Activated naive CD4-positive, alpha-beta T cell treated with anti-CD3 and anti-CD28 coated beads, Interleukin-2, amount 50 U/mL, for 72 hours (primary cell): ENCODE measurements around the gene DLG1. TPM values are rescaled to one million over a fixed set of nuclear protein-coding genes. Genes with fewer than 3 reads are reported as not detected.

Experiments
- ATAC-seq, 2 donors: fragments of 150-1000 bp; cut with Tn5 transposase; 2 replicates each; pipeline ENCODE4 v1.10.0; 2021; ENCODE audit warnings: mild to moderate bottlenecking in 2 of 2, moderate library complexity in 2 of 2
- DNase-seq, 2 donors: peaks; one replicate each; pipeline ENCODE4 v3.0.0; 2021 to 2022; ENCODE audit warnings: low spot score in 2 of 2
- H3K27ac Mint-ChIP-seq, 2 donors: one replicate each; pipeline ENCODE4 v1.8.0; 2022; ENCODE audit warnings: mild to moderate bottlenecking in 2 of 2, mixed read lengths in 2 of 2
- H3K36me3 Mint-ChIP-seq, 2 donors: one replicate each; pipeline ENCODE4 v1.8.0; 2022; ENCODE audit warnings: mixed read lengths in 2 of 2
- H3K9me3 Mint-ChIP-seq, 2 donors: one replicate each; pipeline ENCODE4 v1.8.0; 2022; ENCODE audit warnings: mixed read lengths in 2 of 2
- total RNA-seq, 2 donors: library from RNA; stranded (reverse); gene quantifications; one replicate each; pipeline ENCODE4 v1.2.3, GENCODE V29; 2022

The DLG1 gene
- total RNA-seq, 2 donors from 2014 or later: 76.3 to 119 TPM

- DNase-seq (no peak), ATAC-seq (no peak)
- Mint-ChIP-seq H3K9me3 (peaks cover 25 to 47% of the 10 kb centered on the region in 2 donors), H3K36me3 (peaks cover 33 to 84% of the 10 kb centered on the region in 2 donors), H3K27ac (peak overlapping the region in 1 of 2 donors; percentile 45)
Measured at GRCh38 chr3:197242784-197243432, 55.5 kb downstream of the DLG1 start.

GRCh38 chr3:197241173-197241572 is 57.2 kb downstream of the DLG1 start:
- peaks cover 43 to 78% of the 10 kb centered on the region in 2 donors for H3K36me3 Mint-ChIP-seq

GRCh38 chr3:197239857-197240256 is 58.6 kb downstream of the DLG1 start:
- peaks cover 46 to 79% of the 10 kb centered on the region in 2 donors for H3K36me3 Mint-ChIP-seq
- ATAC-seq (no peak), DNase-seq (no peak)
- peak overlapping the region in 1 of 2 donors; percentile 14 for H3K27ac Mint-ChIP-seq
- peaks cover 25 to 38% of the 10 kb centered on the region in 2 donors for H3K9me3 Mint-ChIP-seq

More at GRCh38 chr3:197241173-197241572, 57.2 kb downstream of the DLG1 start:
- DNase-seq (no peak), ATAC-seq (no peak)
- H3K9me3 Mint-ChIP-seq: peaks cover 25 to 38% of the 10 kb centered on the region in 2 donors
- H3K27ac Mint-ChIP-seq: no peak overlapping the region

GRCh38 chr3:197238842-197239241 is 59.6 kb downstream of the DLG1 start:
- Mint-ChIP-seq H3K9me3 (peaks cover 17 to 28% of the 10 kb centered on the region in 2 donors), H3K27ac (peak overlapping the region; percentile 14 to 16), H3K36me3 (peaks cover 36 to 79% of the 10 kb centered on the region in 2 donors)
- no peak for ATAC-seq
- no peak for DNase-seq

- no peak for ATAC-seq
- Mint-ChIP-seq H3K36me3 (peaks cover 30 to 69% of the 10 kb centered on the region in 2 donors), H3K27ac (no peak overlapping the region), H3K9me3 (peaks cover 13 to 24% of the 10 kb centered on the region in 2 donors)
- DNase-seq: no peak
Measured at GRCh38 chr3:197237897-197238296, 60.5 kb downstream of the DLG1 start.

- no peak for DNase-seq
- Mint-ChIP-seq H3K27ac (no peak overlapping the region), H3K9me3 (peaks cover 9 to 14% of the 10 kb centered on the region in 2 donors), H3K36me3 (peaks cover 26 to 54% of the 10 kb centered on the region in 2 donors)
- ATAC-seq: no peak
Measured at GRCh38 chr3:197236362-197236761, 62.0 kb downstream of the DLG1 start.

- Mint-ChIP-seq H3K27ac (no peak overlapping the region), H3K36me3 (peaks cover 26 to 42% of the 10 kb centered on the region in 2 donors), H3K9me3 (peaks cover 2 to 8% of the 10 kb centered on the region in 2 donors)
- no peak for DNase-seq
- no peak for ATAC-seq
Measured at GRCh38 chr3:197234947-197235914, 63.2 kb downstream of the DLG1 start.

GRCh38 chr3:197231321-197231720 is 67.1 kb downstream of the DLG1 start:
- ATAC-seq (no peak), DNase-seq (no peak)
- Mint-ChIP-seq H3K27ac (no peak overlapping the region), H3K36me3 (peaks cover 13 to 23% of the 10 kb centered on the region in 2 donors), H3K9me3 (peaks cover 0 to 4% of the 10 kb centered on the region in 2 donors)

- H3K36me3 Mint-ChIP-seq: peaks cover under 1 to 10% of the 10 kb centered on the region in 2 donors
- no peak for ATAC-seq
- H3K27ac Mint-ChIP-seq: no peak overlapping the region
- no peaks in the 10 kb centered on the region for H3K9me3 Mint-ChIP-seq
- DNase-seq: no peak
Measured at GRCh38 chr3:197229836-197230235, 68.6 kb downstream of the DLG1 start.

- Mint-ChIP-seq H3K9me3 (no peaks in the 10 kb centered on the region), H3K36me3 (peaks cover 0 to 3% of the 10 kb centered on the region in 2 donors), H3K27ac (no peak overlapping the region)
- ATAC-seq (no peak), DNase-seq (no peak)
Measured at GRCh38 chr3:197229178-197229577, 69.2 kb downstream of the DLG1 start.

GRCh38 chr3:197227780-197228574 is 70.4 kb downstream of the DLG1 start:
- H3K9me3 Mint-ChIP-seq: no peaks in the 10 kb centered on the region
- ATAC-seq: peak in 1 of 2 donors; percentile 75
- H3K27ac Mint-ChIP-seq: no peak overlapping the region
- no peak for DNase-seq
- H3K36me3 Mint-ChIP-seq: no peaks in the 10 kb centered on the region

- Mint-ChIP-seq H3K9me3 (no peaks in the 10 kb centered on the region), H3K27ac (no peak overlapping the region), H3K36me3 (no peaks in the 10 kb centered on the region)
- DNase-seq: no peak
- no peak for ATAC-seq
Measured at GRCh38 chr3:197226179-197226578, 72.2 kb downstream of the DLG1 start.

GRCh38 chr3:197225579-197225978 is 72.8 kb downstream of the DLG1 start:
- ATAC-seq (no peak), DNase-seq (no peak)
- Mint-ChIP-seq H3K36me3 (no peaks in the 10 kb centered on the region), H3K9me3 (no peaks in the 10 kb centered on the region), H3K27ac (no peak overlapping the region)

- no peak for ATAC-seq
- DNase-seq: no peak
- Mint-ChIP-seq H3K27ac (no peak overlapping the region), H3K9me3 (no peaks in the 10 kb centered on the region), H3K36me3 (no peaks in the 10 kb centered on the region)
Measured at GRCh38 chr3:197224034-197224444, 74.4 kb downstream of the DLG1 start.

- Mint-ChIP-seq H3K9me3 (no peaks in the 10 kb centered on the region), H3K36me3 (no peaks in the 10 kb centered on the region), H3K27ac (peak overlapping the region in 1 of 2 donors; percentile 2)
- ATAC-seq (peak in 1 of 2 donors; percentile 63), DNase-seq (no peak)
Measured at GRCh38 chr3:197222937-197223370, 75.5 kb downstream of the DLG1 start.

- no peak for DNase-seq
- Mint-ChIP-seq H3K36me3 (no peaks in the 10 kb centered on the region), H3K9me3 (no peaks in the 10 kb centered on the region), H3K27ac (no peak overlapping the region)
- no peak for ATAC-seq
Measured at GRCh38 chr3:197219619-197220018, 78.8 kb downstream of the DLG1 start.
